GM20431 (cell line): ENCODE measurements around the gene PEAR1.

Experiments used
- in situ Hi-C: fragments of 300-500 bp; cut with MseI, MboI; formaldehyde crosslinking; loops from one replicate; pipeline ENCODE4 v1.15.0; 2020; ENCODE audit warnings: low sequenced_read_pairs; ENCODE audit not compliant: unreplicated experiment

The PEAR1 gene

DNA sequence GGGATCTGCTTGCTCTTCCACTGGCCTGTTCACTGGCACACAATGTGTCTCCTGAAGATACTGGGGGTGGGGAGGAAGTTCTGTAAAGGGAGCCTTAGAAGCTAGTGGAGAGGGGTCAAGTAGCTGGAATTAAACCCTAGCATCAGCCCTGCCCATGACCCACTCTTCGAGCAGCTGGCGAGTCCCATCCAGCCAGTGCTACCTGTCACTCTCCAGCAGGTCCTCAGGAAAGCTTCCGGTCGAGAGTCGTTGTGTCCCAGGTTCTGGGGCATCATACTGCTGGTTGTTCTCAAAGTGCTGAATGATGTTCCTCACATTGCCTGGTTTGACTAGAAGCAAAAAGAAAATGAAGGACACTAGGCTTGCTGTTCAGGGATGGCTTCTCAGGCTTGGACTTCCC lies 57.9 kb downstream of the PEAR1 start:
- in situ Hi-C loops, result no loop called here

DNA sequence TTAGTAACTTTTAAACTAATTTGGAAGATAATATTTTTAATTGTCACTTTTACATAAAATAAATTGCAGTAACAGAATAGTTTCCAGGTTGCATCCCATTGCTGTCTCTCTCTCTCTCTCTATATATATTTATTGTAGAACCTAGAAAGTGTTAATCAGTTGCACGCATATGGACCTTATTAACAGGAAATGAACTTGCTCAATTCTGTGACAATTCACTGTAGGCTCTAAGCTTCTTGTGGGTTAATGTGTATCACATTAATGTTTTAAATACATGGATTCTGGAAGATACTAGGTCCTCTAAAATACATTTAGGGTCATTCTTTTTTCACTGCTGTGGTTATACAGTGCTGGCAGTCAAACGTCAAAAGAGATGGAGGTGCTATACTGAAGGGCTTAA lies 60.1 kb downstream of the PEAR1 start:
- in situ Hi-C loops, result no loop called here

DNA sequence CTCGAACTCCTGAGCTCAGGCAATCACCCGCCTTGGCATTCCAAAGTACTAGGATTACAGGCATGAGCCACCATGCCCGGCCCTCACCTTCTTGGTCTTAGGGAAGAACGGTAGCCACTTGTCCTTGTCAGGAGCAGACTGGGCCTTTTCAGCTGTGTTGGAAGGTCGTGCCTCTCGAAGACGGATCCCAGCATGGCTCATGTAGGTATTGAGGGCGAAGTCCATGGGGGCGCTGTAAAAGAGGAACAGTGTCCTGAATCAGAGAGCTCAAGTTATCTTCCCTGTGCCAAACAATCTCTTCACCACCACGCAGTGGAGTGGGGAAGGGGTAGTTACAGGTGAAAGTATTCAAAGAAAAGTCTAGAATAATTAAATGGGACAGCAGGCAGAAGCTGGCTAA lies 62.8 kb downstream of the PEAR1 start:
- in situ Hi-C loops, result no loop called here

DNA sequence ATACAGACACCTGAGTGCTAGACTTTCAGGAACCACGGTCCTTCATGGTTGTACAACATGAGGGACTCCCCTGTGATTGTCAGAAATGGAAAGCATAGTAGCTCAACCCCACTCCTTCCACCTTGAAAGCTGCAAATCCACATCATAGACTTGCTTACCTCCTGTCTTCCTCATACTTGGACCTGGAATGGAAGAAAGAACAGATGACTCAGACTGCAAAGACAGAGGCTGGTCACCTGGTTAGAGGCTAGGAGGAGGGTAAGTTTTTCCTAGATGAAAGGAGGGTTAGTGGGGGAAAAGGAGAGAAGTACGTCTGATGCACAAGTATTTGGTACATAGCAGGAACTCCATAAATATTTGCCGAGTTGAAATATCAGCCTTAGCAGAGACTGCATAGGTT lies 64.1 kb downstream of the PEAR1 start:
- in situ Hi-C loops, result no loop called here

DNA sequence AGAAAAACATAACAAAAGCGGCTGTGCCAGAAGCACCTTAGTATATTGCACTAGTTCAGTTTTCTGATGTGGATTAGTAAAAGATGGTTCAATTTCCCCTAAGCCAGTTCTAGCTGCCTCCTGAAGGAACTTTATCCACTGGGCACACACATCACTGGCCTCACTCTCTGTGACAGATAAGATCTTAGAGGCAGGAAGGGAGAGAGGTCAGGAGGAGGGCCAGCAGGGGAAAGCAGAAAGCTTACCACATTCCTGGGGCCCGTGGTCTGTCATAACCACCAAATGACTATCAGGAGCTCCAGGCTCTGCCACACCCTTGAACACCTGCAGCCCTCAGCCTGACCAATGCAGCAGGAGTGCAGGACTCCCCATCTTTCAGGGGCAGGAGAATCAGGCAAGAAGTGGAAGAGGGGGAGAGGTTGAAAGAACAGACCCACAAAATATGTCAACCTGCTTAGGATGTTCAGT lies 64.8 kb downstream of the PEAR1 start:
- in situ Hi-C loops, result no loop called here

DNA sequence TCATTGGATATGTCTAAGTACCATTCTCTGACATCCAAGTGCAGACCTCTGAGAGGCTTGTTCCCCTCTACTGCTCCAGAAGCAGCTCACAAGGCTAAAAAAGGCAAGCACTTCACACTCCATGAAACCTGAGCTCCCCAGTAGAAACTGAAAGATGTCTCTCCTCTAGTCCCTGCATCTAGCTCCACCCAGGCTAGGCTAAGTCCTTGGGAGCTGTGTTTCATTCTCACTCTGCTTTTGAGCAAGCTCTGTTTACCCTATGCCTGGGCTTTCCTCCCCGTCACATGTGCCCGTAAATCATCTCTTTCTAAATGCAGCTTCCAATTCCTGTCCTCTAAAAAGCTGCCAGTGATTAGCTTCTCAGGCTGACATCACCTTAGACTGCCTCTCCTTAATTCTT lies 65.9 kb downstream of the PEAR1 start:
- in situ Hi-C loops, result no loop called here

DNA sequence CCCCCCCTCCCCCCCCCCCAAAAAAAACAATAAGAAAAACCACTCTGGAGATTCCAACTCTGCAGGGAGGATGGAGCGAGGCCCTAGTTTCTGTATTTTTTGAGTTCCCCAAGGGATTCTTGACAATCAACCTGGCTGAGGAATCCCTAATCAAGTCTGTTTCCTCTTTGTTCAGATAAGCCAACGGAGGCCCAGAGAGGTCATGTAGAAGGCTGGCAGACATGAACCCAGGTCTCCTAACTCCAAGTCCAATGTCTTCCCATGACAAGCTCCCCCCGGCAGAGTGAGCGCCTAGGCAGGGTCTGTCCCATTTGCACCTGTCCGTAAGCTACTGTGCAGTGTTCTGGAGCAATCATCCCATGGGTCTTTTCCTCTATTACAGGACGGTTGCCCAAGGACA lies 66.4 kb downstream of the PEAR1 start:
- in situ Hi-C loops, result no loop called here

DNA sequence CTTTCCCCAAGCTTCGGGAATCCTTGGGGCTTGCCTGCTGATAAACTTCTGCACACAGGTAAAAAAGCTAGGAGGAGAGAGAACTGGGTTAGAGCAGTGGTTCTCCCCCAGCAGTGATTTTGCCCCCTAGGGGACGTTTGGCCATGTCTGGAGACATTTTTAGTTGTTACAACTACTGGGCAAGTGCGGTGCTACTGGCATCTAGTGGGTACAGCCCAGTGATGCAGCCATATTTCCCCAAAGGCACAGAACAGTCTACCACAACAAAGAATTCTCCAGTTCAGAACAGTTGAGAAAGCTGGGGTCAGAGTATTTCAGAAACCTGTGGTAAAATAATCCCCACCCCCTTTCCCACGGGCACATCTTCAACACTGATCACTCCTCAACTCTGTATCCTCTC lies 68.2 kb downstream of the PEAR1 start:
- in situ Hi-C loops, result no loop called here

DNA sequence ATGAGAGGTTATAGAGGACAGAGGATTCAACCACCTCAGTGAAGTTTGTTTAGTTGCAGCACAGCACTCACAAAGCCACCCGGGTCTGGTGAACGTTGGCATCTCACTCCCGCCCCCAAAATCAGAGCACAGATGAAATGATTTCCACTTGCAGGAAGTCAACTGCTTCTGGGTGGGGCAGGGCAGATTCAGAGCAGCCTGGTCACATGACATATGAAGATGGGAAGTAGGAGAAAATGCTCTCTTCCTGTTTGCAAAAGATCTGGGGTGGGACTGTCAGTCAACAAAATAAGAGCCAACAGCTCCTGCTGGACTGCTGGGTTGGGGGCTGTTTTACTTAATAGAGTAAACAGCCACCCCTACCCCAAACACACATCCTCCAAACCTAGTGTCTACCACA lies 70.1 kb downstream of the PEAR1 start:
- in situ Hi-C loops, result no loop called here

DNA sequence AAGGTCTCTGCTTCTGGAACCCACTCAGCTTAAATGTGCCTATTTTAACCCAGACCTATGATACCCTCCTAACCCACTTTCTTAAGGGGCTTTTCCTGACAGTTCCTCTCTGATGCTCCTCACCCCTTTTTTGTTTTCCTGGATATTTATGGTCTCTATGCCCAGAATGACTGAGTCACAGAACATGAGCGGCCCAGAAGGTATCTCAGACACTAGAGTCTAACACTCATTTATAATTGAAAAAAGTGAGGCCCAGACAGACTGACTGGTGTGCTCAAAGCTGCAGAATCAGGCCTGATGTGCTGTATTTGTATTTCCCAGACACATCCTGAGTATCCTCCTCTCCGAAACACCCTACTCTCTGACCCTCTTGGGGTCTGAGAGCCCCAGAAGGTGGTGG lies 70.9 kb downstream of the PEAR1 start:
- in situ Hi-C loops, result no loop called here
